EH (cell line): ENCODE results near the gene GAB2.
"Not testable (repeated sequence)": the region's sequence is repeated elsewhere in the genome, so short reads cannot be mapped to it uniquely, and the experiment has no call there.

ENCODE experiments used
- DNase-seq: peaks from one replicate; pipeline ENCODE4 v3.0.0-alpha.2; 2015; ENCODE audit warnings: low read depth

GAB2 gene

GRCh38 chr11:78312712-78313111 lies 104.9 kb downstream of the GAB2 start:
- no peak for DNase-seq

DNA sequence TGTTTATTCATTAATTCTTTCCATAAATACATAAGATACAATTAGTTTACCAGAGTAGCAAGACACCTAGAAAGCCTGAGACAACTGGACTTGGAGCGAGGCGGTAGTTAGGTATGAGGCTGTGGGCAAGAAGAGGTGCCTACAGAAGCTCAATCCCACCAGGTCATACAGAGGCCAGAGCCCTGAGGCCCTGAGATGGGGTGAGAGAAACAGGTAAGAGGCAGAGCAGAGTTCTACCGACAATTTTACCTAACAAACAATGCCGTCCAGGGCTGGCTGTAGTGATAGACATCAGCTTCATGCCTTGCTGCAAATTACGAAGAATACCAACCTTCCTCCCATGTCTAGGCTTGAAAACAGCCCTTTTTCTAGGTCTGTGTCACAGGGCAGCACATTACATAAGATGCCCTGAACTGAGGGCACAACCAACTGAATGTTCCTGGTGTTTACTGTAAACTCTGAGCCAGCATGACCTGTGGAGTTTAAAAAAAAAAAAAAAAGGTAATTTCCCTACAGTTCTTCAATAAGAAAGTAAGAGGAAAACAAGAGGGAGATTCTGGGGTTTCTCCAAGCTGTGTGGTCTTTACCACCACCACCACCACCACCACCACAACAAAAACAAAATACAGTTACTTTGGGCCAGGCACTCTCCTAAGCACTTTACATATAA lies 105.8 kb downstream of the GAB2 start:
- DNase-seq, result no peak

GRCh38 chr11:78310500-78310909 lies 107.1 kb downstream of the GAB2 start:
- peak; percentile 32 for DNase-seq

- DNase-seq, result no peak
Observed at GRCh38 chr11:78304201-78304600, 113.4 kb downstream of the GAB2 start.

GRCh38 chr11:78300108-78300839 lies 117.3 kb downstream of the GAB2 start:
- DNase-seq, result no peak

- DNase-seq, result no peak
Observed at GRCh38 chr11:78299000-78299710, 118.5 kb downstream of the GAB2 start.

GRCh38 chr11:78298291-78298771 lies 119.3 kb downstream of the GAB2 start:
- DNase-seq, result no peak

GRCh38 chr11:78295991-78296930 lies 121.4 kb downstream of the GAB2 start:
- DNase-seq, result no peak

- no peak for DNase-seq
Observed at GRCh38 chr11:78295347-78295746, 122.3 kb downstream of the GAB2 start.

DNA sequence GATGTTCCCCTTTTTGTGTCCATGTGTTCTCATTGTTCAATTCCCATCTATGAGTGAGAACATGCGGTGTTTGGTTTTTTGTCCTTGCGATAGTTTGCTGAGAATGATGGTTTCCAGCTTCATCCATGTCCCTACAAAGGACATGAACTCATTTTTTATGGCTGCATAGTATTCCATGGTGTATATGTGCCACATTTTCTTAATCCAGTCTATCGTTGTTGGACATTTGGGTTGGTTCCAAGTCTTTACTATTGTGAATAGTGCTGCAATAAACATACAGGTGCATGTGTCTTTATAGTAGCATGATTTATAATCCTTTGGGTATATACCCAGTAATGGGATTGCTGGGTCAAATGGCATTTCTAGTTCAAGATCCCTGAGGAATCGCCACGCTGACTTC lies 123.5 kb downstream of the GAB2 start:
- DNase-seq, result not testable (repeated sequence)

- DNase-seq, result no peak
Observed at GRCh38 chr11:78293536-78293935, 124.1 kb downstream of the GAB2 start.

- DNase-seq, result no peak
Observed at GRCh38 chr11:78292109-78292803, 125.4 kb downstream of the GAB2 start.

DNA sequence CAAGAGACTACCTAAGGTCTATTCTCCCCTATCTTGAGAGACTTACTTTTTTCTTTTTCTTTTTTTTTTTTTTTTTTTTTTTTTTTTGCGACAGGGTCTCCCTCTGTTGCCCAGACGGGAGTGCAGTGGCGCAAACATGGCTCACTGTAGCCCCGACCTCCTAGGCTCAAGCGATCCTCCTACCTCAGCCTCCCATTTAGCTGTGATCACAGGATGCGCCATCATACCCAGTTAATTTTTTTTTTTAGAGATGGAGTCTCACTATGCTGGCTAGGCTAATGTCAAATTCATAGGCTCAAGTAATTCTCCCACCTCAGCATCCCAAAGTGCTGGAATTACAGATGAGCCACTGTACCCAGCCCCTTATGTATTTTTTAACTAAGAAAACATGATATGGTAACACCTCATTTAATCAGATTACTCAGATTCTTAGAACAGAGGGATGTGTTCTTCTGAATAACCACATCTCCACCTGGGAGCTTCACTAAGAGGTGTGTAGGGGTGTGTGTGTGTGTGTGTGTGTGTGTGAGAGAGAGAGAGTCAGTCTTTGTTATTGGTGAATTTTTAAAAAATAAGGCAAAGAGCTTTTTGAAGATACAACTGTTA lies 126.0 kb downstream of the GAB2 start:
- DNase-seq, result no peak

- peak; percentile 45 for DNase-seq
Observed at GRCh38 chr11:78290293-78291176, 127.1 kb downstream of the GAB2 start.

GRCh38 chr11:78289552-78290292 lies 127.9 kb downstream of the GAB2 start:
- DNase-seq, result no peak

DNA sequence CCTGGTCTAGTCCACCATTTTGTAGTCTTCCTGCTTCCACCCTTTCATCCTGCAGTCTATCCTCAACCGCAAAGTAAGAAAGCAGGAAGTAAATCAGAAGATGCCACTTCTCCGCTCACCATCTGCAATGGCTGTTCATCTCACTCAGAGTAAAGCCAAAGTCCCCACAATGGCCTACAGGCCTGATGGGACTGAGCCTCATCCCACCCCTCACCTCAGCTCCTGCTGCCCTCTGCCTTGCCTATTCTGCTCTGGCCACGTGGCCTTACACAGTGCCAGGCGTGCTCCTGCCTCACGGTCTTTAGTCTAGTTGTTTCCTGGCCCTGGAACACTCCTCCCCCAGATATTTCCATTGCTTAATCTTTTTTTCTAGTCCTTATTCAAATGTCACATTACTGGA lies 133.4 kb downstream of the GAB2 start:
- no peak for DNase-seq

- no peak for DNase-seq
Observed at GRCh38 chr11:78282821-78283220, 134.8 kb downstream of the GAB2 start.

DNA sequence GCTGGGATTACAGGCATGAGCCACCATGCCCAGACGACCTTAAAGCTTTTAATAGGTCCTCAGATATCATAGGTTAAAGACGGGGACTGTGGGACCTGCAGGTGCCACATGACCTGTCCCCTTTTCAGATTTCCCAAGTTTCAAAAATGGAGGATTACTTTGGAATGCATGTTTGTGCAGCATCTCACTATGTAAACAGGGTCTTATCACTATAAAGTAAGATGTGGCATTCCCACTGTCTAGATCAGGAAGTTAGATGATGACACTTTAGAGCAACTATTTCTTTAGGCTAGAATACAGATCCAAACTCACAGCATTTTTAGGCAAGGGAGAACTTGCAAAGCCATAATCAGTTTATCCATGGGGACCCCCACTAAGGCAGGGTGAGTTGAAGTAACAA lies 136.1 kb downstream of the GAB2 start:
- peak; percentile 16 for DNase-seq
